Stomach (tissue), 4 donors: ENCODE results near the gene SVIL.

Source experiments
- CTCF ChIP-seq, 7 experiments: fragments of 450-650 bp in 4 of 7; fragments of 200-600 bp in 3 of 7; sonication (generic) in 3 of 7; IDR thresholded peaks; one replicate each; pipeline ENCODE4 v1.5.1; 2016 to 2019; ENCODE audit warnings: antibody characterized with exemption in 7 of 7, control low read depth in 2 of 7, mild to moderate bottlenecking in 1 of 7
- POLR2AphosphoS5 ChIP-seq, 3 donors: sonication (generic); formaldehyde crosslinking; IDR thresholded peaks; one replicate each; pipeline ENCODE4 v1.6.1; 2016; ENCODE audit warnings: antibody characterized with exemption in 3 of 3

GRCh38 chr10:29491918-29492317 lies 142.9 kb downstream of the SVIL start:
- no peak for TF ChIP-seq CTCF (IDR thresholded peaks at IDR 0.05)
- no peak for TF ChIP-seq POLR2AphosphoS5 (IDR thresholded peaks at IDR 0.05)
